HG03060 (cell line): ENCODE results near the gene GIPR.
"Not testable (repeated sequence)": the region's sequence is repeated elsewhere in the genome, so short reads cannot be mapped to it uniquely, and the experiment has no call there.

Experiments
- ATAC-seq: cut with Tn5 transposase; IDR thresholded peaks from one replicate; pipeline ENCODE4 v1.9.1; 2021; ENCODE audit warnings: low read depth, moderate number of reproducible peaks; ENCODE audit not compliant: unreplicated experiment

The GIPR gene

DNA sequence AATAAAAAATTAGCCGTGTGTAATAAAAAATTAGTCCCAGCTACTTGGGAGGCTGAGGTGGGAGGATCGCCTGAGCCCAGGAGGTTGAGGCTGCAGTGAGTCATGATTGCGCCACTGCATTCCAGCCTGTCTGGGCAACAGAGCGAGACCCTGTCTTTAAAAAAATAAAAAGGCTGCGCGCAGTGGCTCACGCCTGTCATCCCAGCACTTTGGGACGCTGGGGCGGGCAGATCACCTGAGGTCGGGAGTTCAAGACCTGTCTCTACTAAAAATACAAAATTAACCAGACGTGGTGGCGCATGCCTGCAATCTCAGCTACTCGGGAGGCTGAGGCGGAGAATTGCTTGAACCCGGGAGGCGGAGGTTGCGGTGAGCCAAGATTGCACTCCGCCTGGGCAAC, 60.7 kb downstream of the GIPR start:
- ATAC-seq = not testable (repeated sequence)

- ATAC-seq = no peak
Observed at GRCh38 chr19:45729800-45730290, 61.8 kb downstream of the GIPR start.

- no peak for ATAC-seq
Observed at GRCh38 chr19:45730368-45731288, 62.6 kb downstream of the GIPR start, which contains the start of gene FBXO46. Gene FBXO46, minus strand, starts transcription at chr19:45730896. Its CDS starts 17,401 bp downstream, at chr19:45713495.
